ENCODE results near the gene DENND1B.
"Not testable (repeated sequence)": the region's sequence is repeated elsewhere in the genome, so short reads cannot be mapped to it uniquely, and the experiment has no call there.

Gene DENND1B

DNA sequence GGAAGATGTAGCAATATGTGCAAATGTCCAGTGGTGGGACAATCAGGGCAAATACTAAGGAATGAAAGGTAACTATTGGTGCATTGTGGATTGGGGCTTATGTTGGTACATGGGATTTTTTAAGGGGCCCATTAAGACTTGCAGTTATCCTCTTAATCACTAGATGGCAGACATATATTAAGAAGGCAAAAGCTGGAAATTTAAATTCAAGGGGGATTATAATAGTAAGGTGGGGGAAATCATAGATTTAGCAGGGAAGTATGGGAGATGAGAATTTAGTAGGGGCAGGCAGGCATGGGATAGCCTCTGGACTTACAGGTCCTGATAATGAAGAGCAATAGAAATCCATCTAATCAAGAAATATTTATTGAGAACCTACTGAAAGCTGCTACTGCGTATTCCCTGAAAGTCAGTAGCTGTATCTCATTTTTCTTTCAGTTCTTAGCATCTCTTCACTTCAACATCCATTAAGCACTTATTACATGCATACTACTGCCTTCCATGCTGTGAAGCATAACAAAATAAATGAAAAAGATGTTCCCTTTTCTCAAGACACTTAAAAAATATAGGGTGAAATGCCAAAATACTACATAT lies 255.4 kb downstream of the DENND1B start:
- Histone ChIP-seq H3K27me3 (ENCODE audit: insufficient read depth, poor library complexity, severe bottlenecking) (no peaks in the 10 kb centered on the region), H3K36me3 (ENCODE audit: low read depth) (no peaks in the 10 kb centered on the region), H3K4me1 (ENCODE audit: insufficient read depth, poor library complexity, severe bottlenecking) (no peaks in the 10 kb centered on the region), H3K4me3 (ENCODE audit: severe bottlenecking) (no peak overlapping the region), H3K27ac (ENCODE audit: poor library complexity, severe bottlenecking) (no peak overlapping the region), H3K9me3 (ENCODE audit: severe bottlenecking) (no peaks in the 10 kb centered on the region)
- DNase-seq (ENCODE audit: low spot score), result no peak
- TF ChIP-seq, protein P1, sequence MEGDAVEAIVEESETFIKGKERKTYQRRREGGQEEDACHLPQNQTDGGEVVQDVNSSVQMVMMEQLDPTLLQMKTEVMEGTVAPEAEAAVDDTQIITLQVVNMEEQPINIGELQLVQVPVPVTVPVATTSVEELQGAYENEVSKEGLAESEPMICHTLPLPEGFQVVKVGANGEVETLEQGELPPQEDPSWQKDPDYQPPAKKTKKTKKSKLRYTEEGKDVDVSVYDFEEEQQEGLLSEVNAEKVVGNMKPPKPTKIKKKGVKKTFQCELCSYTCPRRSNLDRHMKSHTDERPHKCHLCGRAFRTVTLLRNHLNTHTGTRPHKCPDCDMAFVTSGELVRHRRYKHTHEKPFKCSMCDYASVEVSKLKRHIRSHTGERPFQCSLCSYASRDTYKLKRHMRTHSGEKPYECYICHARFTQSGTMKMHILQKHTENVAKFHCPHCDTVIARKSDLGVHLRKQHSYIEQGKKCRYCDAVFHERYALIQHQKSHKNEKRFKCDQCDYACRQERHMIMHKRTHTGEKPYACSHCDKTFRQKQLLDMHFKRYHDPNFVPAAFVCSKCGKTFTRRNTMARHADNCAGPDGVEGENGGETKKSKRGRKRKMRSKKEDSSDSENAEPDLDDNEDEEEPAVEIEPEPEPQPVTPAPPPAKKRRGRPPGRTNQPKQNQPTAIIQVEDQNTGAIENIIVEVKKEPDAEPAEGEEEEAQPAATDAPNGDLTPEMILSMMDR (IDR thresholded peaks at IDR 0.05; ENCODE audit: poor library complexity, severe bottlenecking), result peak; percentile 70
- ATAC-seq (ENCODE audit: low read depth), result no peak

DNA sequence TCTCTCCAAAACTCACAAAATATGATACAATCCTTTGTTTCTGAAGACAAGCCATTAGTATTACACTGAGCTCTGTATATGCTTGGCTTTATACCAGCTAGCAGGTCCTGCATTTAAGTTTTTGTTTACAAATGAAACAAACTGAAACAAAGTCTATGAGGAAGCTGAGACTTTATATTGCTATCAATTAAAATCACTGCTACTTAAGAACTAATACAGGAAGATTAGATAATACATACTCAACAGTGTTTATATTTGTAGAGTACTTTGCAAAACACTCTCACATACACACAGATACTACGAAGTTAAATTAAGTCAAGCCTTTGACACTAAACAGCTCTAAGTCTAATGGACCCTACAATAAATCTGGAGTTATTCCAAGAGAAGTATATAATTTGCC lies 259.9 kb downstream of the DENND1B start:
- TF ChIP-seq, protein P1 (IDR thresholded peaks at IDR 0.05; ENCODE audit: poor library complexity, severe bottlenecking), result no peak
- peaks cover 4% of the 10 kb centered on the region; the same call in 1 of the 2 replicates for H3K36me3 ChIP-seq (ENCODE audit: low read depth)
- H3K4me1 ChIP-seq (ENCODE audit: insufficient read depth, poor library complexity, severe bottlenecking), result no peaks in the 10 kb centered on the region
- no peak overlapping the region for H3K27ac ChIP-seq (ENCODE audit: poor library complexity, severe bottlenecking)
- no peak overlapping the region for H3K4me3 ChIP-seq (ENCODE audit: severe bottlenecking)
- H3K9me3 ChIP-seq (ENCODE audit: severe bottlenecking), result no peaks in the 10 kb centered on the region
- ATAC-seq (ENCODE audit: low read depth), result no peak
- no peaks in the 10 kb centered on the region for H3K27me3 ChIP-seq (ENCODE audit: insufficient read depth, poor library complexity, severe bottlenecking)
- DNase-seq (ENCODE audit: low spot score), result no peak

DNA sequence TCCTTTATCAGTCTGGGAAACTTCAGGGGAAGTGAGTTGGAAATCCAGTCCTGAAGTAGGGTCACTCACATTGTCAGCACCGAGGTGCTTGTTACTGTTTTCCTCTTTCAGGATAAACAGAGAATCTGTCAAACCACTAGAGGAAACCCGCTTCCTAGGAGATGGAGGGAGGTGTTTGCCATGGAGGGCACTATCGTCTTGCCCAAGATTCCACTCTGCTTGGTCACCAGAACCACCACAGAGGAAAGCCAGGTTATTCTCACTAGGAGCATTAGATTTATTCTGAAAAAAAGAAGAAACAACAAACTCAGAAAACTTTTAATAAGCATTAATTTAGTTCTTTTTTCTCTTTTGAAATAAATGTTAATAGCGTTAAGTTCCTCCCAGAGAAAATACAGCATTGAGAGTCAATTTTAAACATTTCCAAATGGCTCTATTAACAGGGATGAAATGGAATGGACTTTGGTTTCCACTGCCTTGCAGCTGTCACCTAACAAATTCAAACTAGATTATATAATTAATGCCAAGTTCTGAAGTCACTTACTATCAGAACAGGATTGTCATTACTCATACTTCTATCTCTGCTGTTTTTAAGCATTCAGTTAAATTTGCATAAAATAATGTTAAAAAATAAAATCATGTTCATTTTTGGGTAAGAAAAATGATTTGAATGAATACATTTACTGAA lies 264.4 kb downstream of the DENND1B start:
- TF ChIP-seq, protein P1 (IDR thresholded peaks at IDR 0.05; ENCODE audit: poor library complexity, severe bottlenecking), result no peak
- H3K9me3 ChIP-seq (ENCODE audit: severe bottlenecking), result no peaks in the 10 kb centered on the region

DNA sequence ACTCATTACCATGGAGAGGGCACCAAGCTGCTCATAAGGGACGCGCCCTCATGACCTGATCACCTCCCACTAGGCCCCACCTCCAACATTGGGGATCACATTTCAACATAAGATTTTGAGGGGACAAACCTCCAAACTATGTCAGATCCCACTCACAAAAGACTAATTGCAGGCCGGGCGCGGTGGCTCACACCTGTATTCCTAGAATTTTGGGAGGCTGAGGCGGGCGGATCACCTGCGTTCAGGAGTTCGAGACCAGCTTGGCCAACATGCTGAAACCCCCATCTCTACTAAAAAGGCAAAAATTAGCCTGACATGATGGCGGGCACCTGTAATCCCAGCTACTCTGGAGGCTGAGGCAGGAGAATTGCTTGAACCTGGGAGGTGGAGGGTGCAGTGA lies 278.6 kb downstream of the DENND1B start:
- Histone ChIP-seq H3K4me1 (ENCODE audit: insufficient read depth, poor library complexity, severe bottlenecking) (no peaks in the 10 kb centered on the region), H3K27me3 (ENCODE audit: insufficient read depth, poor library complexity, severe bottlenecking) (no peaks in the 10 kb centered on the region), H3K27ac (ENCODE audit: poor library complexity, severe bottlenecking) (no peak overlapping the region), H3K36me3 (ENCODE audit: low read depth) (no peaks in the 10 kb centered on the region), H3K4me3 (ENCODE audit: severe bottlenecking) (no peak overlapping the region), H3K9me3 (ENCODE audit: severe bottlenecking) (no peaks in the 10 kb centered on the region)
- TF ChIP-seq, protein P1 (IDR thresholded peaks at IDR 0.05; ENCODE audit: poor library complexity, severe bottlenecking), result no peak
- DNase-seq (ENCODE audit: low spot score), result no peak
- no peak for ATAC-seq (ENCODE audit: low read depth)

More for the DNA sequence above, 264.4 kb downstream of the DENND1B start:
- H3K4me3 ChIP-seq (ENCODE audit: severe bottlenecking), result no peak overlapping the region
- DNase-seq (ENCODE audit: low spot score), result no peak
- peaks cover 4% of the 10 kb centered on the region; the same call in 1 of the 2 replicates for H3K36me3 ChIP-seq (ENCODE audit: low read depth)
- H3K27me3 ChIP-seq (ENCODE audit: insufficient read depth, poor library complexity, severe bottlenecking), result no peaks in the 10 kb centered on the region
- ATAC-seq (ENCODE audit: low read depth), result no peak
- no peaks in the 10 kb centered on the region for H3K4me1 ChIP-seq (ENCODE audit: insufficient read depth, poor library complexity, severe bottlenecking)
- H3K27ac ChIP-seq (ENCODE audit: poor library complexity, severe bottlenecking), result no peak overlapping the region

DNA sequence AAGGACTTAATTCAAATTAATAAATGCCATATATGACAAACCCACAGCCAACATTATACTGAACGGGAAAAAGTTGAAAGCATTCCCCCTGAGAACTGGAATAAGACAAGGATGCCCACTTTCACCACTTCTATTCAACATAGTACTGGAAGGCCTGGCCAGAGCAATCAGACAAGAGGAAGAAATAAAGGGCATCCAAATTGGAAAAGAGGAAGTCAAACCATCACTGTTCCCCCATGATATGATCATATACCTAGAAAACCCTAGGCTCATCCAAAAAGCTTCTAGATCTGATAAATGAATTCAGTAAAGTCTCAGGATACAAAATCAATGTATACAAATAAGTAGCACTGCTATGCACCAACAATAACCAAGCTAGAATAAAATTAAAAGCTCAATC lies 283.8 kb downstream of the DENND1B start:
- ATAC-seq (ENCODE audit: low read depth); H3K27ac ChIP-seq (ENCODE audit: poor library complexity, severe bottlenecking); H3K36me3 ChIP-seq (ENCODE audit: low read depth); H3K4me1 ChIP-seq (ENCODE audit: insufficient read depth, poor library complexity, severe bottlenecking); H3K27me3 ChIP-seq (ENCODE audit: insufficient read depth, poor library complexity, severe bottlenecking); H3K4me3 ChIP-seq (ENCODE audit: severe bottlenecking); H3K9me3 ChIP-seq (ENCODE audit: severe bottlenecking); DNase-seq (ENCODE audit: low spot score): not testable (repeated sequence)
